OCI-LY1 (cell line): ENCODE data around the gene MAST4.

Experiments used
- H2AFZ ChIP-seq: fragments of 200-600 bp; sonication (generic), shearing (Covaris generic); 2 replicates; pipeline ENCODE4 v1.6.0; 2014; ENCODE audit warnings: antibody characterized with exemption, mild to moderate bottlenecking, low read length
- H3F3A ChIP-seq: fragments of 200-600 bp; sonication (generic), shearing (Covaris generic); 2 replicates; pipeline ENCODE4 v1.6.0; 2014; ENCODE audit warnings: mild to moderate bottlenecking, antibody characterized with exemption, low read length, moderate library complexity; ENCODE audit not compliant: insufficient read depth
- H3K27ac ChIP-seq: fragments of 200-600 bp; sonication (generic); 2 replicates; pipeline ENCODE4 v1.5.1; 2014; ENCODE audit warnings: low read length, mixed run types, mild to moderate bottlenecking, low read depth; ENCODE audit not compliant: poor library complexity, severe bottlenecking
- H3K27me3 ChIP-seq: fragments of 200-600 bp; sonication (generic); 2 replicates; pipeline ENCODE4 v1.6.0; 2014; ENCODE audit warnings: antibody characterized with exemption, mild to moderate bottlenecking, low read length, moderate library complexity; ENCODE audit not compliant: insufficient read depth
- H3K36me3 ChIP-seq: fragments of 200-600 bp; sonication (generic); 2 replicates; pipeline ENCODE4 v1.6.1; 2014; ENCODE audit warnings: mild to moderate bottlenecking, antibody characterized with exemption, low read length, moderate library complexity, mixed read lengths; ENCODE audit not compliant: insufficient read depth
- H3K4me1 ChIP-seq: fragments of 200-600 bp; sonication (generic); 2 replicates; pipeline ENCODE4 v1.5.1; 2014; ENCODE audit warnings: mild to moderate bottlenecking, low read length, moderate library complexity; ENCODE audit not compliant: insufficient read depth, severe bottlenecking
- H3K4me2 ChIP-seq: fragments of 200-600 bp; sonication (generic), shearing (Covaris generic); 2 replicates; pipeline ENCODE4 v1.6.1; 2014; ENCODE audit warnings: low read length
- H3K4me3 ChIP-seq: fragments of 200-600 bp; sonication (generic); 2 replicates; pipeline ENCODE4 v1.5.1; 2014; ENCODE audit warnings: low read length, low read depth, mild to moderate bottlenecking, mixed read lengths; ENCODE audit not compliant: poor library complexity, severe bottlenecking
- H3K79me2 ChIP-seq: fragments of 200-600 bp; shearing (Covaris generic); 2 replicates; pipeline ENCODE4 v1.6.1; 2016; ENCODE audit warnings: mixed run types, low read length, mixed read lengths; ENCODE audit not compliant: insufficient read depth
- H3K9ac ChIP-seq: fragments of 200-600 bp; sonication (generic), shearing (Covaris generic); 2 replicates; pipeline ENCODE4 v1.6.1; 2014; ENCODE audit warnings: mild to moderate bottlenecking, low read length, mixed read lengths
- H3K9me2 ChIP-seq: fragments of 200-600 bp; sonication (generic), shearing (Covaris generic); 2 replicates; pipeline ENCODE4 v1.6.1; 2014; ENCODE audit warnings: low read depth, mild to moderate bottlenecking, low read length, mixed read lengths
- H3K9me3 ChIP-seq: fragments of 200-600 bp; shearing (Covaris generic); 2 replicates; pipeline ENCODE4 v1.6.1; 2014; ENCODE audit warnings: low read length, mixed read lengths
- H4K20me1 ChIP-seq: fragments of 200-600 bp; sonication (generic), shearing (Covaris generic); 2 replicates; pipeline ENCODE4 v1.6.0; 2016; ENCODE audit warnings: mild to moderate bottlenecking, low read length; ENCODE audit not compliant: insufficient read depth
- EZH2 ChIP-seq: fragments of 200-600 bp; sonication (generic), shearing (Covaris generic); IDR thresholded peaks from 2 replicates; pipeline ENCODE4 v1.8.0; 2017; ENCODE audit warnings: borderline replicate concordance, mixed run types, mild to moderate bottlenecking, antibody characterized with exemption, low read length, moderate library complexity, mixed read lengths
- TF ChIP-seq, protein P1 (sequence below): fragments of 200-600 bp; sonication (generic), shearing (Covaris generic); IDR thresholded peaks from 2 replicates; pipeline ENCODE4 v1.5.1; 2017; ENCODE audit warnings: mild to moderate bottlenecking, antibody characterized with exemption, low read length, moderate library complexity, mixed read lengths

MAST4 gene

GRCh38 chr5:66829358-66829674 is 233.1 kb downstream of the MAST4 start:
- TF ChIP-seq, protein P1, sequence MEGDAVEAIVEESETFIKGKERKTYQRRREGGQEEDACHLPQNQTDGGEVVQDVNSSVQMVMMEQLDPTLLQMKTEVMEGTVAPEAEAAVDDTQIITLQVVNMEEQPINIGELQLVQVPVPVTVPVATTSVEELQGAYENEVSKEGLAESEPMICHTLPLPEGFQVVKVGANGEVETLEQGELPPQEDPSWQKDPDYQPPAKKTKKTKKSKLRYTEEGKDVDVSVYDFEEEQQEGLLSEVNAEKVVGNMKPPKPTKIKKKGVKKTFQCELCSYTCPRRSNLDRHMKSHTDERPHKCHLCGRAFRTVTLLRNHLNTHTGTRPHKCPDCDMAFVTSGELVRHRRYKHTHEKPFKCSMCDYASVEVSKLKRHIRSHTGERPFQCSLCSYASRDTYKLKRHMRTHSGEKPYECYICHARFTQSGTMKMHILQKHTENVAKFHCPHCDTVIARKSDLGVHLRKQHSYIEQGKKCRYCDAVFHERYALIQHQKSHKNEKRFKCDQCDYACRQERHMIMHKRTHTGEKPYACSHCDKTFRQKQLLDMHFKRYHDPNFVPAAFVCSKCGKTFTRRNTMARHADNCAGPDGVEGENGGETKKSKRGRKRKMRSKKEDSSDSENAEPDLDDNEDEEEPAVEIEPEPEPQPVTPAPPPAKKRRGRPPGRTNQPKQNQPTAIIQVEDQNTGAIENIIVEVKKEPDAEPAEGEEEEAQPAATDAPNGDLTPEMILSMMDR = no peak
- TF ChIP-seq EZH2 = no peak
- H3K9ac ChIP-seq = no peak overlapping the region
- no peak overlapping the region for H3K4me3 ChIP-seq
- H3K9me3 ChIP-seq = no peaks in the 10 kb centered on the region
- H3K27me3 ChIP-seq = no peaks in the 10 kb centered on the region
- no peak overlapping the region for H2AFZ ChIP-seq
- no peaks in the 10 kb centered on the region for H4K20me1 ChIP-seq
- H3K36me3 ChIP-seq = no peaks in the 10 kb centered on the region
- no peak overlapping the region for H3K4me2 ChIP-seq
- H3F3A ChIP-seq = no peaks in the 10 kb centered on the region
- H3K4me1 ChIP-seq = no peaks in the 10 kb centered on the region
- H3K79me2 ChIP-seq = no peaks in the 10 kb centered on the region
- H3K9me2 ChIP-seq = no peaks in the 10 kb centered on the region
- H3K27ac ChIP-seq = no peak overlapping the region

DNA sequence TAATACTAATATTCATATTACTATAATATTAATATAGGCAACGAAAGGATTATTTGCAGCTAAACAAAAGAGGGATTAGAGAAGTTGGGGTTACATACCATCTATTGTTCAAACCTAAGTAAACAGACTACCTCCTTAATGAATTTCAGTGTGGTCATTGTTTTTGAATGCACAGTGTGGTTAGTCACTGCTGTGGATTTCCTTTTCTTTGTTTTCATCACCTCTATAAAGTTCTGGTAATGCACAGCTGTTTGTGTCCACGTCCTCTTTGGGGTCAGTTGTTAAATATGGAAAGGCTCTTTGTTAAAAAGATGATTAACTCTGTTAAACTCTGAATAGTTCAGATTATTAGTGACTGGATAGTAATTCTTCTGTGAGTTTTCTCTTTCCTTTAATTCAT is 233.6 kb downstream of the MAST4 start:
- Histone ChIP-seq H3K79me2 (no peaks in the 10 kb centered on the region), H3K4me1 (no peaks in the 10 kb centered on the region), H3K4me3 (no peak overlapping the region), H3K9me2 (no peaks in the 10 kb centered on the region), H2AFZ (no peak overlapping the region), H3K4me2 (no peak overlapping the region), H4K20me1 (no peaks in the 10 kb centered on the region), H3F3A (no peaks in the 10 kb centered on the region), H3K27me3 (no peaks in the 10 kb centered on the region), H3K36me3 (no peaks in the 10 kb centered on the region), H3K9me3 (no peaks in the 10 kb centered on the region), H3K9ac (no peak overlapping the region), H3K27ac (no peak overlapping the region)
- TF ChIP-seq, protein P1 = no peak
- TF ChIP-seq EZH2 = no peak

DNA sequence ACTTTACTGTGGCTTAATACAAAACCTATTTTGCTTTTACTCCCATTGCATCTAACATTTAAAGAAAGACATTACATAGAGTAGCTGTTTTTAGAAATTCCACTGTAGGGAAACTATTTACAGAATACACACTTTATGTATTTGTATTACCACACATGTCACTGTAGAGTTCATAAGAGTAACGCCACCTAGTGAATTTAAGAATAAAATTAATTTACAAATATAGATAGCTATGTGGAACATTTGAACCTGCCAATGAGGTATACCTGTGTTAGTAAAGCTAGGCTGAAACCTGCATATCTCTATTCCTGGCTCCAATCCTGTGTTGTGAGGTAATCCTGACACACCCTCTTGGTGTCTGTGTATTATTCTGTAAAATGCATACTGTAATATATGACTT is 234.4 kb downstream of the MAST4 start:
- H3K79me2 ChIP-seq = no peaks in the 10 kb centered on the region
- no peaks in the 10 kb centered on the region for H3K9me3 ChIP-seq
- H3K4me3 ChIP-seq = no peak overlapping the region
- TF ChIP-seq EZH2 = no peak
- TF ChIP-seq, protein P1 = peak; percentile 24; the same call in 1 of the 2 replicates
- no peak overlapping the region for H3K9ac ChIP-seq
- no peak overlapping the region for H2AFZ ChIP-seq
- H3F3A ChIP-seq = no peaks in the 10 kb centered on the region
- no peaks in the 10 kb centered on the region for H3K4me1 ChIP-seq
- no peaks in the 10 kb centered on the region for H3K27me3 ChIP-seq
- H4K20me1 ChIP-seq = no peaks in the 10 kb centered on the region
- no peaks in the 10 kb centered on the region for H3K9me2 ChIP-seq
- no peak overlapping the region for H3K4me2 ChIP-seq
- H3K27ac ChIP-seq = no peak overlapping the region
- no peaks in the 10 kb centered on the region for H3K36me3 ChIP-seq
